HepG2 (cell line): Measurements from ENCODE around the gene FLYWCH1. TPM values are rescaled to one million over a fixed set of nuclear protein-coding genes. Genes with fewer than 3 reads are reported as not detected.
A peak's percentile ranks its signal among the peaks of the same experiment; 100 is the strongest.

Experiments used
- NAIF1 ChIP-seq: sonication (generic); formaldehyde crosslinking; IDR thresholded peaks from 2 replicates; pipeline ENCODE4 v1.5.0; 2020; ENCODE audit warnings: mild to moderate bottlenecking, missing genetic modification reagents, borderline replicate concordance
- NKX3-1 ChIP-seq: sonication (generic); formaldehyde crosslinking; IDR thresholded peaks from 2 replicates; pipeline ENCODE4 v1.5.0; 2020; ENCODE audit warnings: missing genetic modification reagents
- ZBTB40 ChIP-seq, 2 experiments: fragments of 450-650 bp in 1 of 2; sonication (generic) in 1 of 2; formaldehyde crosslinking in 1 of 2; IDR thresholded peaks; 2 replicates each; pipeline versions ENCODE4 v1.6.1 to v1.8.0; 2016 to 2022; ENCODE audit warnings: antibody characterized with exemption in 1 of 2, mild to moderate bottlenecking in 1 of 2, missing genetic modification reagents in 1 of 2
- ZFP1 ChIP-seq: IDR thresholded peaks from 2 replicates; pipeline ENCODE4 v1.6.1; 2016
- ZFYVE20 ChIP-seq: sonication (generic); formaldehyde crosslinking; IDR thresholded peaks from 2 replicates; pipeline ENCODE4 v1.8.0; 2023; ENCODE audit warnings: low read depth, mild to moderate bottlenecking, moderate library complexity, missing genetic modification reagents, borderline replicate concordance
- ZGPAT ChIP-seq: IDR thresholded peaks from 2 replicates; pipeline ENCODE4 v1.6.1; 2016; ENCODE audit warnings: mild to moderate bottlenecking
- ZNF331 ChIP-seq: sonication (generic); formaldehyde crosslinking; IDR thresholded peaks from 2 replicates; pipeline ENCODE4 v1.4.0; 2020; ENCODE audit warnings: missing genetic modification reagents
- ZNF468 ChIP-seq: sonication (generic); formaldehyde crosslinking; IDR thresholded peaks from 2 replicates; pipeline ENCODE4 v1.8.0; 2022; ENCODE audit warnings: mild to moderate bottlenecking, moderate library complexity, missing genetic modification reagents
- ZNF580 ChIP-seq: IDR thresholded peaks from 2 replicates; pipeline ENCODE4 v1.6.1; 2016; ENCODE audit warnings: low read depth, borderline replicate concordance
- ZNF883 ChIP-seq: sonication (generic); formaldehyde crosslinking; IDR thresholded peaks from 2 replicates; pipeline ENCODE4 v1.5.1; 2020; ENCODE audit warnings: mild to moderate bottlenecking, missing genetic modification reagents; ENCODE audit errors: not compliant biosample characterization
- ZNF891 ChIP-seq: sonication (generic); formaldehyde crosslinking; IDR thresholded peaks from 2 replicates; pipeline ENCODE4 v1.5.0; 2020; ENCODE audit warnings: mild to moderate bottlenecking, missing genetic modification reagents
- ZSCAN30 ChIP-seq: sonication (generic); formaldehyde crosslinking; IDR thresholded peaks from 2 replicates; pipeline ENCODE4 v1.5.0; 2020; ENCODE audit warnings: mild to moderate bottlenecking, missing genetic modification reagents
- polyA plus RNA-seq, 8 experiments: library from polyadenylated mRNA; depleted of rRNA in 3 of 8; stranded (reverse) in 7 of 8; unstranded in 1 of 8; fragments of >200 nt; fragmentation: Illumina TruSeq in 4 of 8; extraction: Trizol in 4 of 8; gene quantifications; 2 replicates each; pipeline versions ENCODE4 v1.2.1 to v1.2.3, GENCODE V29; 2011 to 2016; ENCODE audit warnings: low read depth in 4 of 8, missing spikeins in 1 of 8, mixed read lengths in 1 of 8; ENCODE audit not compliant: insufficient read depth in 1 of 8
- total RNA-seq, 5 experiments: library from RNA; depleted of rRNA; stranded (reverse); fragments of >200 nt; fragmentation: Illumina TruSeq; extraction: Trizol; gene quantifications; 2 replicates each; pipeline ENCODE4 v1.2.3, GENCODE V29; 2016; ENCODE audit warnings: low read depth in 1 of 5

The FLYWCH1 gene
- total and polyA plus RNA-seq, 2 of the 13 experiments (the other 11 are each of a cell fraction or from before 2014, with no cell fraction given) = 7.3 to 12.4 TPM

GRCh38 chr16:2980227-2981176 is 68.8 kb downstream of the FLYWCH1 start, which contains the start of gene PKMYT1 (continued):
- TF ChIP-seq ZFYVE20 (0 out of 2 replicates have a peak, but pooled peaks have one; percentile 15), ZNF331 (CRISPR knock-in tag) (no peak), NAIF1 (CRISPR knock-in tag) (peak; percentile 61; the same call in 1 of the 2 replicates), ZNF883 (CRISPR knock-in tag) (no peak), ZFP1 (CRISPR knock-in tag) (no peak), ZGPAT (CRISPR knock-in tag) (no peak), ZBTB40 (IDR thresholded peaks at IDR 0.05) (no peak), ZBTB40 (CRISPR knock-in tag; IDR thresholded peaks at IDR 0.05) (peak; percentile 57), ZNF891 (no peak), ZNF468 (CRISPR knock-in tag) (no peak), ZSCAN30 (CRISPR knock-in tag) (0 out of 2 replicates have a peak, but pooled peaks have one; percentile 83), ZNF580 (CRISPR knock-in tag) (no peak), NKX3-1 (CRISPR knock-in tag) (0 out of 2 replicates have a peak, but pooled peaks have one; percentile 60)
